OCI-LY1 (cell line): ENCODE data around the gene IL22RA2.
"Not testable (repeated sequence)": the region's sequence is repeated elsewhere in the genome, so short reads cannot be mapped to it uniquely, and the experiment has no call there.

Experiments
- H2AFZ ChIP-seq: fragments of 200-600 bp; sonication (generic), shearing (Covaris generic); 2 replicates; pipeline ENCODE4 v1.6.0; 2014; ENCODE audit warnings: antibody characterized with exemption, mild to moderate bottlenecking, low read length
- H3F3A ChIP-seq: fragments of 200-600 bp; sonication (generic), shearing (Covaris generic); 2 replicates; pipeline ENCODE4 v1.6.0; 2014; ENCODE audit warnings: mild to moderate bottlenecking, antibody characterized with exemption, low read length, moderate library complexity; ENCODE audit not compliant: insufficient read depth
- H3K27ac ChIP-seq: fragments of 200-600 bp; sonication (generic); 2 replicates; pipeline ENCODE4 v1.5.1; 2014; ENCODE audit warnings: low read length, mixed run types, mild to moderate bottlenecking, low read depth; ENCODE audit not compliant: poor library complexity, severe bottlenecking
- H3K27me3 ChIP-seq: fragments of 200-600 bp; sonication (generic); 2 replicates; pipeline ENCODE4 v1.6.0; 2014; ENCODE audit warnings: antibody characterized with exemption, mild to moderate bottlenecking, low read length, moderate library complexity; ENCODE audit not compliant: insufficient read depth
- H3K36me3 ChIP-seq: fragments of 200-600 bp; sonication (generic); 2 replicates; pipeline ENCODE4 v1.6.1; 2014; ENCODE audit warnings: mild to moderate bottlenecking, antibody characterized with exemption, low read length, moderate library complexity, mixed read lengths; ENCODE audit not compliant: insufficient read depth
- H3K4me1 ChIP-seq: fragments of 200-600 bp; sonication (generic); 2 replicates; pipeline ENCODE4 v1.5.1; 2014; ENCODE audit warnings: mild to moderate bottlenecking, low read length, moderate library complexity; ENCODE audit not compliant: insufficient read depth, severe bottlenecking
- H3K4me2 ChIP-seq: fragments of 200-600 bp; sonication (generic), shearing (Covaris generic); 2 replicates; pipeline ENCODE4 v1.6.1; 2014; ENCODE audit warnings: low read length
- H3K4me3 ChIP-seq: fragments of 200-600 bp; sonication (generic); 2 replicates; pipeline ENCODE4 v1.5.1; 2014; ENCODE audit warnings: low read length, low read depth, mild to moderate bottlenecking, mixed read lengths; ENCODE audit not compliant: poor library complexity, severe bottlenecking
- H3K79me2 ChIP-seq: fragments of 200-600 bp; shearing (Covaris generic); 2 replicates; pipeline ENCODE4 v1.6.1; 2016; ENCODE audit warnings: mixed run types, low read length, mixed read lengths; ENCODE audit not compliant: insufficient read depth
- H3K9ac ChIP-seq: fragments of 200-600 bp; sonication (generic), shearing (Covaris generic); 2 replicates; pipeline ENCODE4 v1.6.1; 2014; ENCODE audit warnings: mild to moderate bottlenecking, low read length, mixed read lengths
- H3K9me2 ChIP-seq: fragments of 200-600 bp; sonication (generic), shearing (Covaris generic); 2 replicates; pipeline ENCODE4 v1.6.1; 2014; ENCODE audit warnings: low read depth, mild to moderate bottlenecking, low read length, mixed read lengths
- H3K9me3 ChIP-seq: fragments of 200-600 bp; shearing (Covaris generic); 2 replicates; pipeline ENCODE4 v1.6.1; 2014; ENCODE audit warnings: low read length, mixed read lengths
- H4K20me1 ChIP-seq: fragments of 200-600 bp; sonication (generic), shearing (Covaris generic); 2 replicates; pipeline ENCODE4 v1.6.0; 2016; ENCODE audit warnings: mild to moderate bottlenecking, low read length; ENCODE audit not compliant: insufficient read depth
- CTCF ChIP-seq: fragments of 200-600 bp; sonication (generic), shearing (Covaris generic); IDR thresholded peaks from 2 replicates; pipeline ENCODE4 v1.5.1; 2017; ENCODE audit warnings: mild to moderate bottlenecking, antibody characterized with exemption, low read length, moderate library complexity, mixed read lengths
- EZH2 ChIP-seq: fragments of 200-600 bp; sonication (generic), shearing (Covaris generic); IDR thresholded peaks from 2 replicates; pipeline ENCODE4 v1.8.0; 2017; ENCODE audit warnings: borderline replicate concordance, mixed run types, mild to moderate bottlenecking, antibody characterized with exemption, low read length, moderate library complexity, mixed read lengths

IL22RA2 gene

GRCh38 chr6:137216875-137217553 is 43.6 kb upstream of the IL22RA2 start:
- peak overlapping the region; percentile 77 for H3K4me3 ChIP-seq
- H3K36me3 ChIP-seq = peaks cover 7% of the 10 kb centered on the region; the same call in 1 of the 2 replicates

GRCh38 chr6:137216106-137216505 is 42.7 kb upstream of the IL22RA2 start:
- H3K4me3 ChIP-seq = no peak overlapping the region
- peaks cover 45% of the 10 kb centered on the region for H3K4me1 ChIP-seq
- H3K27me3 ChIP-seq = no peaks in the 10 kb centered on the region
- H3K36me3 ChIP-seq = peaks cover 7% of the 10 kb centered on the region; the same call in 1 of the 2 replicates
- H3K27ac ChIP-seq = no peak overlapping the region
- no peak for TF ChIP-seq CTCF
- no peak for TF ChIP-seq EZH2
- H3K9ac ChIP-seq = no peak overlapping the region
- no peaks in the 10 kb centered on the region for H3K9me3 ChIP-seq
- no peaks in the 10 kb centered on the region for H3F3A ChIP-seq
- H3K79me2 ChIP-seq = peaks cover 38% of the 10 kb centered on the region
- H3K9me2 ChIP-seq = no peaks in the 10 kb centered on the region
- no peak overlapping the region for H2AFZ ChIP-seq
- no peaks in the 10 kb centered on the region for H4K20me1 ChIP-seq
- no peak overlapping the region; the same call in 1 of the 2 replicates for H3K4me2 ChIP-seq

More at GRCh38 chr6:137216875-137217553, 43.6 kb upstream of the IL22RA2 start:
- Histone ChIP-seq H3K27ac (no peak overlapping the region), H3K9me2 (no peaks in the 10 kb centered on the region), H3K9me3 (no peaks in the 10 kb centered on the region), H3K79me2 (peaks cover 32% of the 10 kb centered on the region; the same call in 1 of the 2 replicates), H3K9ac (no peak overlapping the region), H3K27me3 (no peaks in the 10 kb centered on the region), H3K4me1 (peaks cover 48% of the 10 kb centered on the region), H3F3A (no peaks in the 10 kb centered on the region), H2AFZ (no peak overlapping the region), H4K20me1 (no peaks in the 10 kb centered on the region), H3K4me2 (peak overlapping the region; percentile 87)
- TF ChIP-seq CTCF (no peak), EZH2 (no peak)

- H3K9me3 ChIP-seq, H3K27ac ChIP-seq, H3F3A ChIP-seq, H3K27me3 ChIP-seq, H3K4me3 ChIP-seq, H3K4me2 ChIP-seq, H2AFZ ChIP-seq, H4K20me1 ChIP-seq, H3K9ac ChIP-seq, H3K36me3 ChIP-seq, H3K9me2 ChIP-seq: not testable (repeated sequence)
- peaks cover 43% of the 10 kb centered on the region for H3K4me1 ChIP-seq
- H3K79me2 ChIP-seq = peaks cover 42% of the 10 kb centered on the region
These were observed 42.2 kb upstream of the IL22RA2 start for GRCh38 chr6:137215630-137216029.

- no peak overlapping the region for H3K4me2 ChIP-seq
These were observed 41.5 kb upstream of the IL22RA2 start for GRCh38 chr6:137214931-137215330.

More at GRCh38 chr6:137214931-137215330, 41.5 kb upstream of the IL22RA2 start:
- H3K27me3 ChIP-seq = no peaks in the 10 kb centered on the region
- H3K4me3 ChIP-seq = no peak overlapping the region
- H3K4me1 ChIP-seq = peaks cover 36% of the 10 kb centered on the region
- peaks cover 7% of the 10 kb centered on the region; the same call in 1 of the 2 replicates for H3K36me3 ChIP-seq
- no peaks in the 10 kb centered on the region for H3F3A ChIP-seq
- H3K27ac ChIP-seq = no peak overlapping the region
- no peak overlapping the region for H3K9ac ChIP-seq
- peaks cover 42% of the 10 kb centered on the region for H3K79me2 ChIP-seq
- peaks cover under 1% of the 10 kb centered on the region; the same call in 1 of the 2 replicates for H3K9me3 ChIP-seq
- no peak for TF ChIP-seq EZH2
- no peak for TF ChIP-seq CTCF
- no peaks in the 10 kb centered on the region for H3K9me2 ChIP-seq
- H4K20me1 ChIP-seq = no peaks in the 10 kb centered on the region
- no peak overlapping the region for H2AFZ ChIP-seq
